HG03097 (cell line): ENCODE data around the gene ADORA1.

Experiments used
- ATAC-seq: cut with Tn5 transposase; IDR thresholded peaks from one replicate; pipeline ENCODE4 v1.9.1; 2021; ENCODE audit not compliant: unreplicated experiment, low FRiP score

ADORA1 gene

GRCh38 chr1:203127666-203128430 lies at the start of gene ADORA1:
ADORA1 (plus strand) TSS chr1:203127726; CDS start chr1:203128842, 1,116 bp downstream.
- no peak for ATAC-seq

- no peak for ATAC-seq
These were observed 49.6 kb upstream of the ADORA1 start for GRCh38 chr1:203077956-203078355.

GRCh38 chr1:203078478-203078877 lies 49.0 kb upstream of the ADORA1 start:
- ATAC-seq: no peak

GRCh38 chr1:203080456-203080855 lies 47.1 kb upstream of the ADORA1 start:
- ATAC-seq: no peak

- ATAC-seq: no peak
These were observed 45.9 kb upstream of the ADORA1 start for GRCh38 chr1:203081465-203082230.

DNA sequence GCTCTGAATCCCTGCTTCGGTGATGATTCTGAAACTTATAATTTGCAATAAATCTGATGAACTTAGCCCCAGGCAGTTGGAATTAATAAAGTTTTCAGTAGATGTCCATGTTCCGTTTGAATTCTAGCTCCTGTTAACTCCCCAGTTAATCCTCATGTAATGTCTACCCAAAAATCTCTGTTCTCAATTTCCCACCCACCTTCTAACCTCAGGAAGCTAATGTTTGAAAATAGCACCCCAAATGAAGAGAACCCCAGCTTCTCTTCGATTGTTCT lies 45.4 kb upstream of the ADORA1 start:
- ATAC-seq: no peak

GRCh38 chr1:203082571-203083462 lies 44.7 kb upstream of the ADORA1 start:
- ATAC-seq: no peak

- ATAC-seq: no peak
These were observed 44.0 kb upstream of the ADORA1 start for GRCh38 chr1:203083463-203083921.

DNA sequence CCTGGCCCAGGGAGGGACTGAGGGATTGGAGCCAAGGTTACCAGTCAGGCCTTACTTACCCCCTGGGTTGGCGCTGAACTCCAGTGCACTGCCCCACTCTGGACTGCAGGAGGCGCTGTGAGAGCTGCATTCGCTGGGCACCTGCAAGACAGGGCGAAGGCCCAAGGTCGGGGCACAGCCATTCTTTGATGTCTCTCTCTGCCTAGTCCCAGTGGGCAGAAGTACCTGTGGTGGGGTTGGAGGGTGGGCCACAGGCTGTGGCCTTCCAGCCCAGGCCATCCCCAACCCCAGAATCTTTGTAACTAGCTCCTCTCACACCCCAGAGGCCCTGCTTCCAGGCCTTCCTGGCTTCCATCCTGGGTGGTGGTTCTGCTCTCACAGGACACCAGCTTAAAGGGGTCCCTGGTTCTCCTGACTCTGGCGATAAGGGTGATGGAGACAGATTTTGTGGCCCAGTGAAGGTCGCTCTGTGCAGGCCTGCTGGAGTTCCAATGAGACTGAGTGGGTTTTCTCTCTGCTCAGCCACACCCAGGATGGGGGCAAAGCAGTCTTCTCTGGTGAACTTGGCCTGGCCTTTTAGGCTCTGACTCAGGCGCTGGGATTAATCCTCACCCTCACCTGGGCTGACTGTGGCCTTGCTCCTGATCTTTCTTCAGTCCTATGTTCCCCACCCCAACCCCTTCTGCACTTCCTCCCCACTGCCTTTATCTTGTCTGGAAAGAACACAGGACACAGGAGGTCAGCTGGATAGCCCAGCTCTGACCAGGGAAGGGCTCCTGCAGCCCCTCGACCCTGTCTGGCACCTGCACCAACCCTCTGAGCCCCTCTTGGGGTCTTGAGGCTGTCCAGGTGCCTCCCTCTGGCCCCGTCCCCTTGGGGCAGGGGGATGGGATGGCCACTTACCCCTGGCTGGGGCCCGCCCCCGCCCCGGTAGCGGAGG lies 42.7 kb upstream of the ADORA1 start:
- ATAC-seq: no peak

DNA sequence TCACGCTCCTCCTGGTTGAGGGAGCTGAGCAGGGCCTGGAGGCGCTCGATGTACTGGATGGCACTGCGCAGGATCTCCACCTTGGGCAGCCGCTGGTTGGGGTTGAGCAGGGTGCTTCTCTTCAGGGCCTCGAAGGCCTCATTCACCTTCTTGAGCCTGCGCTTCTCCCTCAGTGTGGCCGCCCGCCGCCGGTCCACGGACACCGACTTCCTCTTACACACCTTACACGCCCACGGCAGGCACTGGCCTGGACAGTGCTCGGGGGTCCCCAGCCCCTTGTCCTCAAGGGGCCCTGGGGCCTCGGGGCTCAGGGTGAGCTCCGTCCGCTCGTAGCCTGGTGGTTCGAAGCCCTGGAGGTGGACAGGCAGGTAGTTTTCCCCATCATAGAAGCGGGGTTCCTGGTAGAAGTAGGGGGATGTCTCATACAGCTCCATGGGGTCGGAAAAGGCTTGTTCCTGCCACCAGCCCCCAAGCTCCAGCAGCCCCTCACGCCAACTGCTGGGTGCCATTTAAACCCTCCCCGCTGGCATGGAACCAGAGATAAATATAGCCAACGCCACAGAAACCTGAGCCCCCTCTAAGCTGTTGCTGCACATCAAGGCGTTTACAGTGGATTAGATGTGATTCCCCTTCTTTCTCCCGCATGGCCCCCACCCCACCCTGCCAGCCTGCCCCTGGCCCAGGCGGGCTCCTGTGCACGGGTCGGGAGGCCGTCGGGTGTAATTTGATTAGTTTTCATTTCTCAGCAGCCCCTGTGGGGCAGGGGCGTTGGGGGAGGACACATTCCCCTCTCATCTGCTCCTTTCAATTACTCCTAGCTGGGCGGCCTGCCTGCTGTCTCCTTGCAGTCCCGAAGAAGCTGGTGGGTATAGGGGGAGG lies 41.8 kb upstream of the ADORA1 start, which contains the start of gene MYOG:
Gene MYOG, minus strand, starts transcription at position 485 of the 879 bp plus-strand sequence. Its CDS starts 51 bp downstream, at position 434.
- ATAC-seq: no peak

- no peak for ATAC-seq
These were observed 40.3 kb upstream of the ADORA1 start for GRCh38 chr1:203086992-203087763.

DNA sequence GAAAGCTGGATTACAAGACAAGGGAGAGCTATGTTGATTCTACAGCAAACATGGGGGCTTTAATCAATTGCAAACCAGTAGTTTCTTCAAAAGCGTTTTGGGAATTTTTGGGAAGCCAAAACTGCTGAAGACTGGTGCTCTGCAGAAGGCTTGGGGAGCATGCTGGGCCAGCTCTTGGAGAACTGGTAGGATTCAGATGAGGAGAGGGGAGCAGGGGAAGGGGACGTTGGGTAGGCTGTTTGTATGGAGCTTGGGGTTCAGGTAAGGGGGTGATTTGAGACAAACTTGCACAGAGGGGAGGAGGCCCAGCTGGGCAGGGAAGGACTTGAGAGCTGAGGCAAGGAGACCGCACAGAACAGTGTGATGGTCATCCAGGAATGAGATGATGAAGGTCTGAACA lies 39.1 kb upstream of the ADORA1 start:
- no peak for ATAC-seq

DNA sequence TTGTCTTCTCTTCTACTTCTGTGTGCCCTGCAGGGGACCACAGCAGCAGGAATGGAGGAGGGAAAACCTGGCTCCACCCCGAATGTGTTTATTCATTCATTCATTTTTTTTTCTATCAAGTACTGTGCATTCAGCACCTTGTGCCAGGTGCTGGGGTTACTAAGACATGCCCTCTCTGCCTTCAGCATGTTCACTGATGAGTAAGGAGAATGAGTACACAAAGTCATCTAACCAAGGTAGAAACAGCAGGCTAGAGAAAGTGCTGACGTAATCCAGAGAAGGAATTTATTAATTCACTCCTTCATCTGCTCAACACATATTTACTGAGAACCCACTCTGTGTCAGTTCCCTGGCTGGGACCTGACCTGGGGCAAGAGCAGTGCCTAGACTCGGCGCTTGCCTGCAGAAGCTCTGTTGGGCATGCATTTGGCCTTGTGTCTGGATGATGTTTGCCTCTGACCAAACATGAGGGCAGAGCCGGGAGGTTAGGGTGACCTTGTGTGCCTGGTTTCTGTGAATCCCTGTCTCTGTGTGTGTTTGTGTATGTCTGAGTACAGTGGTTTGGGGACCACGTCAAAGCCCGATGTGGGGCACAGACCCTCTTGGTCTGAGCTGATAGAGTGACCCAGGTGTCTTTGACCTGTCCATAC lies 38.4 kb upstream of the ADORA1 start:
- no peak for ATAC-seq

GRCh38 chr1:203089651-203090045 lies 37.9 kb upstream of the ADORA1 start:
- ATAC-seq: no peak

GRCh38 chr1:203090421-203091198 lies 36.9 kb upstream of the ADORA1 start:
- no peak for ATAC-seq

DNA sequence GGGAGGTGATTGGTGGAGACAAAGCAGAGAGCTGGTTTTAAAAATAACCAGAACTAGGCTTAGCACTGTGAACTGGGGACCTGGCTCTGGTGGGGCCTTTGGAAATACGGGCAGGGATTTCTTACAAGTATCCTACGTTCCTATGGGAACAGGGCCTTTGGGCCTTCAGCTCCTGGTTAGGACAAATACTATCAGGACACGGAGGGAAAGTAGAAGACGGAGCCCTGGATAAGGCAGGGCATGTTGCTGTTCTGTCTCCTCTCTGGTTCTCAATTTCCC lies 36.4 kb upstream of the ADORA1 start:
- no peak for ATAC-seq

DNA sequence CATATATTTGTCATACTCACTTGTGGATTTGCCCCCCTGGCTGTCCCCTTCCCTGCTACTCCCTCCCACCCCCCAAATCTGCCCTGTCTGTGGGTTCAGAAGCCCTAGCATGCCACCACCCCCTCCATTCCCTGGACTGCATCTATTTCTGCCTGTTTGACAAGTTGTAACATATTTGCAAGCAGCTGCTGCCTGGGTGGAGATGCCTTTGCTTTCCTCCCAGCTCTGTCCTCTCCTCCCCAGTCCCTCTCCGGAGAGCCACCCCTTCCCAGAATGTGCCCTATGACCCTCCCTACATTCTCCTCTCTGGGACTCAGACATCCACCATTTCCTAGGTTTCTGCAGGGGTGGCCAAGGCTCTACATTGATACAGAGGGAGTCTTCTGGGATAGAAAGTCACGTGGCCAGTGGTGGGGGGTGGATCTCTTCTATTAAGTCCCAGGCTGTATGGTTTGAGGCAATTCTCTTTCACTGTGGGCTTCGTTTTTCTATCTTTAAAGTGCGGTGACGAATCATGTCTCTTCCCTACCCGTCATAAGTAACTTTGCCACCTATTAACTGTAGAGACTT lies 35.7 kb upstream of the ADORA1 start:
- ATAC-seq: no peak
